ENCODE results near the gene TNIP2. TPM values are rescaled to one million over a fixed set of nuclear protein-coding genes. Genes with fewer than 3 reads are reported as not detected.

The TNIP2 gene
- total RNA-seq, 2 donors from 2014 or later = 67.3 to 84.8 TPM

GRCh38 chr4:2723751-2724150, 32.4 kb downstream of the TNIP2 start:
- TF ChIP-seq CTCF (IDR thresholded peaks at IDR 0.05) = no peak
- H3K36me3 ChIP-seq = peaks cover 18% of the 10 kb centered on the region
- no peaks in the 10 kb centered on the region for H3K4me1 ChIP-seq (ENCODE audit: control insufficient read depth in 1 of 2, low read depth in 2 of 2)
- ATAC-seq (ENCODE audit: insufficient number of reproducible peaks, low FRiP score, low read depth) (no peak), DNase-seq (ENCODE audit: low spot score) (no peak)
- no peaks in the 10 kb centered on the region for H3K27me3 ChIP-seq (replicated peaks; ENCODE audit: insufficient read depth)
- H3K9me3 ChIP-seq = no peaks in the 10 kb centered on the region
- no peak overlapping the region for H3K27ac ChIP-seq
- no peak overlapping the region for H3K4me3 ChIP-seq

- no peak for DNase-seq (ENCODE audit: low spot score)
- H3K36me3 ChIP-seq = peaks cover 20% of the 10 kb centered on the region
- ATAC-seq (ENCODE audit: insufficient number of reproducible peaks, low FRiP score, low read depth) = no peak
- H3K27me3 ChIP-seq (replicated peaks; ENCODE audit: insufficient read depth) = no peaks in the 10 kb centered on the region
- H3K4me1 ChIP-seq (ENCODE audit: control insufficient read depth in 1 of 2, low read depth in 2 of 2) = no peaks in the 10 kb centered on the region
- H3K9me3 ChIP-seq = no peaks in the 10 kb centered on the region
- no peak for TF ChIP-seq CTCF (IDR thresholded peaks at IDR 0.05)
- no peak overlapping the region for H3K4me3 ChIP-seq
- H3K27ac ChIP-seq = no peak overlapping the region
These were observed 34.1 kb downstream of the TNIP2 start for GRCh38 chr4:2722033-2722432.

DNA sequence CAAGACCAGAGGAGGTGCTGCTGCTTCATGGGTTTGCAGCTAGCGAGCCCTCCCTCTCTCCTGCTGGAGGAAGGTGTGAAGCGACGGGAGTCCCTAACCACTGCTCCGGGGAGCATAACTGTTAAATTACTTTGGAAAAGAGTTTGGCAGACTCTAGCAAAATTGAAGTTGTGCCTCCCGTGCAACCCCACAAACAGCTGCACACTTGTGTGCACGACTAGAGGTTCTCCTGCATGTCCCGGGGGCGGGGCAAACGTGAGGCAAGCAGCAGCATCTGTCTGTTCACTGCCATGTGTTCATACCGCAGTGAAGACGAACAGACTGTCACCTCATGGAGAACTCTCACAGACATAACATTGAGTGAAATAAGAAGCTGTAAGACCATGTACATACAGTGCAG, 34.5 kb downstream of the TNIP2 start:
- no peaks in the 10 kb centered on the region for H3K9me3 ChIP-seq
- DNase-seq (ENCODE audit: low spot score) (no peak), ATAC-seq (ENCODE audit: insufficient number of reproducible peaks, low FRiP score, low read depth) (no peak)
- no peak overlapping the region for H3K4me3 ChIP-seq
- no peaks in the 10 kb centered on the region for H3K4me1 ChIP-seq (ENCODE audit: control insufficient read depth in 1 of 2, low read depth in 2 of 2)
- H3K36me3 ChIP-seq = peaks cover 25% of the 10 kb centered on the region
- H3K27ac ChIP-seq = no peak overlapping the region
- no peak for TF ChIP-seq CTCF (IDR thresholded peaks at IDR 0.05)
- H3K27me3 ChIP-seq (replicated peaks; ENCODE audit: insufficient read depth) = no peaks in the 10 kb centered on the region

DNA sequence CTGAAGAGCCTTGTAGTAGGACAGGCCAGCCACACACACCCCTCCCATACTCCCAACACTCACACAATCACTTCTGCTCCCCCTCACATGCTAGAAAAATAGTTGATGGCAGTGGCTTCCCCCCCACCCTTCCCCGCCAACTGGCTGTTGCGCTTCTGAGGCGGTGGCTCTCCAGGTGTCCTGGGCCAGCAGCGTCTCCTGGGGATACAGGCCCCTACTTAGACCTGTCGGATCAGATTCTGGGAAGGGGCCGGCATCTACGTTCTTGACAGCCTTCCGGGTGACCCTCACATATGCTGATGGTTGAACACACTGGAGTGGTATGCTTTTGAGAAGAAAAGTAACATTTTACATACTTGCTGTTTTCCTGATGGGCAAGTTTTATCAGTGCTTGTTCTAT, 39.9 kb downstream of the TNIP2 start:
- Histone ChIP-seq H3K4me1 (ENCODE audit: control insufficient read depth in 1 of 2, low read depth in 2 of 2) (peaks cover 13 to 19% of the 10 kb centered on the region in 2 donors), H3K9me3 (no peaks in the 10 kb centered on the region), H3K27me3 (replicated peaks; ENCODE audit: insufficient read depth) (no peaks in the 10 kb centered on the region), H3K4me3 (no peak overlapping the region), H3K27ac (no peak overlapping the region), H3K36me3 (peaks cover 19% of the 10 kb centered on the region)
- ATAC-seq (ENCODE audit: insufficient number of reproducible peaks, low FRiP score, low read depth) (no peak), DNase-seq (ENCODE audit: low spot score) (no peak)
- no peak for TF ChIP-seq CTCF (IDR thresholded peaks at IDR 0.05)

DNA sequence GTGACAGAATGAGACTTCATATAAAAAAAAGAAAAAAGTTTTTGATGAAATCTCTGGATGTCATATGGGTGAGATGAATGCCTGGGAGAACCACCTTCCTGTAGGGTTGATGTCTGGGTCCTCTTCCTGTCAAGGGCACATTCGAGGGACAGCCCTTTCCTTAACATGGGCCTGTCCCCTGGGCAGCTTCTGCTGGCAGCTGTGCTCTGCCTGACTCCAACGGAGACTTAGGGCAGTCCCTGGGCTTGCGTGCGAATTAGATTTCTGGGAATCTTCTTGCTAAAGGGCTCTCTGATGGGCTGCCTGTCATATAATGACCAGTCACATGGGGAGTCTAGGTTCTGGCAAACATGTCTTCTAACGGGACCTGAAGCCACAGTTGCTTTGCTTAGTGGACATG, 40.7 kb downstream of the TNIP2 start:
- TF ChIP-seq CTCF (IDR thresholded peaks at IDR 0.05) = no peak
- DNase-seq (ENCODE audit: low spot score) (no peak), ATAC-seq (ENCODE audit: insufficient number of reproducible peaks, low FRiP score, low read depth) (no peak)
- Histone ChIP-seq H3K27me3 (replicated peaks; ENCODE audit: insufficient read depth) (no peaks in the 10 kb centered on the region), H3K9me3 (no peaks in the 10 kb centered on the region), H3K36me3 (peaks cover 19% of the 10 kb centered on the region), H3K4me1 (ENCODE audit: control insufficient read depth in 1 of 2, low read depth in 2 of 2) (peaks cover 13 to 19% of the 10 kb centered on the region in 2 donors), H3K27ac (no peak overlapping the region), H3K4me3 (no peak overlapping the region)

Measured in thoracic aorta (tissue), 2 donors.